Activated naive CD4-positive, alpha-beta T cell treated with Interleukin-2 at 50 U/mL for 16 hours (primary cell): ENCODE results near the gene WEE1.

ENCODE experiments used
- DNase-seq: peaks from one replicate; pipeline ENCODE4 v3.0.0-alpha.2; 2020

Gene WEE1

GRCh38 chr11:9567401-9567800 is 6.1 kb upstream of the WEE1 start:
- no peak for DNase-seq

GRCh38 chr11:9568161-9568853 is 5.2 kb upstream of the WEE1 start:
- DNase-seq = no peak

GRCh38 chr11:9568854-9569587 is 4.4 kb upstream of the WEE1 start:
- no peak for DNase-seq

- no peak for DNase-seq
Observed at GRCh38 chr11:9569588-9570164, 3.8 kb upstream of the WEE1 start.

- DNase-seq = no peak
Observed at GRCh38 chr11:9570313-9571025, 3.0 kb upstream of the WEE1 start.

GRCh38 chr11:9571071-9571762 is 2.3 kb upstream of the WEE1 start:
- no peak for DNase-seq

- DNase-seq = no peak
Observed at GRCh38 chr11:9571763-9572115, 1.7 kb upstream of the WEE1 start.

GRCh38 chr11:9573775-9574621 is 528 bp downstream of the WEE1 start:
- no peak for DNase-seq

- DNase-seq = peak; percentile 36
Observed at GRCh38 chr11:9574622-9575259, 1.3 kb downstream of the WEE1 start.

GRCh38 chr11:9575260-9576240 is 2.1 kb downstream of the WEE1 start:
- peak; percentile 9 for DNase-seq

GRCh38 chr11:9576701-9577381 is 3.4 kb downstream of the WEE1 start:
- DNase-seq = no peak

- DNase-seq = no peak
Observed at GRCh38 chr11:9577556-9577955, 4.1 kb downstream of the WEE1 start.

- no peak for DNase-seq
Observed at GRCh38 chr11:9580894-9581293, 7.4 kb downstream of the WEE1 start.

- DNase-seq = no peak
Observed at GRCh38 chr11:9581556-9582161, 8.2 kb downstream of the WEE1 start.

GRCh38 chr11:9590717-9591116 is 17.2 kb downstream of the WEE1 start:
- DNase-seq = no peak

GRCh38 chr11:9594267-9595046 is 21.0 kb downstream of the WEE1 start:
- DNase-seq = no peak

- no peak for DNase-seq
Observed at GRCh38 chr11:9596926-9597464, 23.5 kb downstream of the WEE1 start.

GRCh38 chr11:9600166-9600565 is 26.7 kb downstream of the WEE1 start:
- DNase-seq = no peak
